Non-pigmented ciliary epithelial cell (primary cell): ENCODE measurements around the gene MYOF.
"Not testable (repeated sequence)": the region's sequence is repeated elsewhere in the genome, so short reads cannot be mapped to it uniquely, and the experiment has no call there.

Experiments
- DNase-seq: peaks from one replicate; pipeline ENCODE4 v3.0.0-alpha.2; 2010; ENCODE audit warnings: low read depth

MYOF gene

DNA sequence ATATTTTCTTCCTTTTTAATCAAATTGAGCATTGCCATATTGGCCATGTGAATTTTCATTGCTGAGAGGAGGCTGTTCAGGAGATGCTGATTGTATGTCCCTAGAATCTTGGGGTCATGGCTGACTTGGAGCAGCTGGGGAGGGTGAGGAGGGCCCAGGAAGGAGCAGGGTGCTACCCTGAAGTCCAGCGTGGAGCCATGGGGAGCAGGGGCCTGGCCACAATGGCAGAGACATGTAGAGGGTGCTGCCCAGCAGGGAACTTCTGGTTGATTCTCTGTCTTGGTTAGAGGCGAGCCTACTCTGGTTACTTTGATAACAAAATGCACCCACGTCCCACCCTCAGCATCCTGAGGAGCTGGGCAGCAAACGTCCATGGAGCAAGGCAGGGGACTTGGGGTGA lies 186.0 kb downstream of the MYOF start:
- DNase-seq: no peak

DNA sequence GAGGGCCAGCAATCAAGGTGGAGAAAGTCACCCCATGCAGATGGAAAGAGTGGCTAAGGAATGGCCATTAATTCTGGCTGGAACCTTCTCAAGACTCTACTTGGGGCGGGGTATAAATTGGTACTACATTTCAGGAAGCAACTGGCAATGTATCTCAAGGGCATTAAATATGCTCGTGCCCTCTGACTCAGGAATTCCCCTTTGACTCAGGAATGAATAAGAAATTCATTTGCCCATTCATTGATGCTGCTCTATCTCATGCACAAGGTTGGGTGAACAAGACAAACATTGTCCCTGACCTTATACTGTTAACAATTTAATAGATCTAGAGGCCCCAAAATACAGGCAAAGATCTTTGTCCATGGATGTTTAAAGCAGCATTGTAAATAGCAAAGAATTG lies 188.1 kb downstream of the MYOF start:
- DNase-seq: no peak

GRCh38 chr10:93290661-93291354 lies 191.3 kb downstream of the MYOF start:
- no peak for DNase-seq

- peak; percentile 77 for DNase-seq
Observed at GRCh38 chr10:93288679-93289634, 193.2 kb downstream of the MYOF start.

- DNase-seq: no peak
Observed at GRCh38 chr10:93287775-93288174, 194.4 kb downstream of the MYOF start.

- DNase-seq: not testable (repeated sequence)
Observed at GRCh38 chr10:93284246-93284645, 197.9 kb downstream of the MYOF start.

- DNase-seq: no peak
Observed at GRCh38 chr10:93281367-93281720, 200.8 kb downstream of the MYOF start.

- no peak for DNase-seq
Observed at GRCh38 chr10:93280699-93281366, 201.3 kb downstream of the MYOF start.

- no peak for DNase-seq
Observed at GRCh38 chr10:93280121-93280698, 201.9 kb downstream of the MYOF start.

- no peak for DNase-seq
Observed at GRCh38 chr10:93277360-93277759, 204.8 kb downstream of the MYOF start.

DNA sequence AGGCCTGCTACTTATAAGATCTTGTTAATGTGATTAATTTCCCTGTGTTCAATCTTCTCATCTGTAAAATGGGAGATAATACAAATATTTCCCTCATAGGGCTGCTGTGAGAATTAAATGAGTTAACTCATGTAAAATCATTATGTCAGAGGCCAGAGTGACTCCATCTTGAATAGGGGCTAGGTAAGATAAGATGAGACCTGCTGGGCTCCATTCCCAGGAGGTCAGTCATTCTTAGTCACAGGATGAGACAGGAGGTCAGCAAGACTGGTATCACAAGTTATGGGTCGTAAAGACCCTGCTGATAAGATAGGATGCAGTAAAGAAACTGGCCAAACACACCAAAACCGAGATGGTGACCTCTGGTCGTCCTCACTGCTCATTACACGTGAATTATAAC lies 207.7 kb downstream of the MYOF start:
- no peak for DNase-seq

- no peak for DNase-seq
Observed at GRCh38 chr10:93272884-93273675, 209.1 kb downstream of the MYOF start.

DNA sequence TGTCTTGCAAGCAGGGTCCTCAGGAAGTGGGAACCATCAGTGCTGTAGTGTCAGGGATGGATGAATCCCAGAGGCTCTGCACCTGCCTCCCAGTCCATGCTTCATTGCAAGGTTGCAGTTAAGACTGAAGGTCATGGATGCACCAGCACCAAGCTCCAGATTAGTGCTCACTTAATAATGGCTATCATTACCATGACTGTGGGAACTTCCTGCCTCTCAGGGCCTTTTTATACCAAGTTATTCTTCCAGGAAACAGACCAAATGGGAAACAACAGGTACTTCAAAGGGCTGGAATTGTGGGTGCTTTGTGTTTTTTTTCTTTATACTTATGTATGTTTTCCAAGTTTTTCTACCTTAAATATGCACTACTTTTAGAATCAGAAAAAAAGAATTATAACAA lies 210.8 kb downstream of the MYOF start:
- no peak for DNase-seq

DNA sequence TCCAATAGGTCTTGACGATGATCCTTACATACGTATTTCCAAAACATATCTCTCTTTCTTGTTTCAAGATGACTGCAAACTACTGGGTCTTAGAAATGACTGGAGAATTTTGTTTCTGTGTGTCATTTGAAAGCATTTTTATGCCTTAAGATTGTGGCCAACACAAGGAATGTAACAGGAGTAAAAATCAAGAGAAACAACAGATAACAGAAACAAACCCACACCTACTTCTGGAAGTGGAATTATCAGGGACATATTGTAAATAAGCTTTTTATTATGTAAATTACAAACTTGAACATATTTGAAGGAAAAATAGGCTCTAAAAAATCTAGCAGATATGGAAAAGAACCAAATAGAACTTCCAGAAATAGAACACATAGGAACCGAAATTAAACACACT lies 212.9 kb downstream of the MYOF start:
- no peak for DNase-seq

DNA sequence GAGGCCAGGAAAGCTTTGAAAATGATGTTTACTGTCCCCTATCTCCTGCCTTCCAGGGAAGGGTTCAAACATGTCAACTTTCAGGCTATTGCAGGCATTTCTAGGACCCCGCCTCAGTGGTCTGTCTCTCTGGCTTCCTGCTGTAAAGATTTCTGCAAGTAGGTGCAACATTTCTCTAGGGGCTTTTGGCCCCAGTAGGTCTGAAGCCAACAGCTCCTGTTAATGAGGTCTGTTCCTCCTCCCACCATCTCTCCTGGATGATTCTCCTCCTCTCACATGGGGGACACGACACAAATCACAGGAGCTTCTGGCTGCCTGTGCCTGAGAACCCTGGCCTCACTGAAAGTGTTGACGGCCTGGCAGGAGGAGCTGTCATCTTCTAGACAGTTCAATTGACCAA lies 214.1 kb downstream of the MYOF start:
- no peak for DNase-seq

DNA sequence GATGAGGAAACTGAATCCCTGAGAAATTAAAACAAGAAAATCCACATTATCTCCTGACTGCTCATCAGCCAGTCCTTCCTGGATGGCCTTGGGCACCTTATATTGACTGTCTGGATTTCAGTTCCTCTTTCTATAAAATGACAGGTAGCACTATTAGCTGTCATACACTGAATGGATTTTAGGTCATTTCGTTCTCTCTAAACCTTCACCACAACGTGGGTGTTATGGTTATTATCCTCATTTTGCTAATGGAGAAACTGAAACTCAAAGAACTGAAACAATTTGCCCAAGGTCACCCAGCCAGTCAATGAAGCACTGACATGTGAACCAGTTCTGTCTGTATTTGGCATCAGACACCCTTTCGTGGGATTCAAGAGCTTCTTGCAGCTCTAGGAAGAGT lies 214.6 kb downstream of the MYOF start:
- DNase-seq: no peak

DNA sequence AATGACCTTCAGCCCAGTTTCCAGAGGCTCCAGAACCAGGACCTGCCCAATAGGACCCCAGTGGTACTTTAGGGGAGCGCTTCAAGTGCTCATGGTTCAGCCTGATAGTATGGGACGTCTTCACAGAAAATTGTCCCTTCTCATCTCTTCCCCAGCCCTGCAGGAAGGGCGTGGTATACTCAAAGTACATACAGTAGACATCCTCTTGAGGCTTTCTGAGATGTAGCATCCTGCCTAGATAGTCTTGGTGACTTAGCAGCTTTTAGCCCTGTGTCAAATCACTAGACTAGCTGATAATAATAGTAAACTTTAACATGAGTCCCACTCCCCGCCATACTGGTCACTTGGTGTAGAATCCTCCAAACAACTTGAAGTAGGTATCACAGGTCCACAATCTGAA lies 215.3 kb downstream of the MYOF start:
- DNase-seq: no peak

DNA sequence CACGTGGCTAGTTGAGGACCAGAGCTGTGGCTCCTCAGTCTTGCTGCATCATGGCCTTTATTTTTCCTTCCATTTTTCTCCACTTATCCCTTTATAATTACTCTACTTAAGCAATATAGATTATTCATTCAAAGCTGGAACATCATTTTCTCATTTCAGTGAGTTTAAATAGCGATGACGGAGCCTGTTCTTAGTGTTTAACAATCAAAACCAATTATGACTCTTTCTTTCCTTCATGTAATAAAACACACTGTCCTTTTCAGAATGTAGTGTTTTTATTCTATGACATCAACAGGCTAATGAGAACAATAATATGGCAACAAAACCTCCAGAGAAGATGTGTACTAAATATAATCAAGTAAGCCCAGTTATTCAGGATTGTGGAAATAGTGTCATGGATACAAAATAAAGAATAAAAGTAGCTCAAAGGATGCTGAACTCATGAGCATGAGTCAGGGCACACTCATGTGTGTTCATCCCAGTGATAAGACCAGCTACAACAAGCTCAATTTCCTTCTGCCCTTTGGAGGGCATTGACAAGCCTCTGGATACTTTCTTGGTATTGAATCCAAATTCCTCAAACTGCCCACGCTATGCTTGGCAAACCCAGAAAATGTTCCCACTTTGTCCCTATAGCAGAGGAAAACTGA lies 220.0 kb downstream of the MYOF start:
- DNase-seq: peak; percentile 35

DNA sequence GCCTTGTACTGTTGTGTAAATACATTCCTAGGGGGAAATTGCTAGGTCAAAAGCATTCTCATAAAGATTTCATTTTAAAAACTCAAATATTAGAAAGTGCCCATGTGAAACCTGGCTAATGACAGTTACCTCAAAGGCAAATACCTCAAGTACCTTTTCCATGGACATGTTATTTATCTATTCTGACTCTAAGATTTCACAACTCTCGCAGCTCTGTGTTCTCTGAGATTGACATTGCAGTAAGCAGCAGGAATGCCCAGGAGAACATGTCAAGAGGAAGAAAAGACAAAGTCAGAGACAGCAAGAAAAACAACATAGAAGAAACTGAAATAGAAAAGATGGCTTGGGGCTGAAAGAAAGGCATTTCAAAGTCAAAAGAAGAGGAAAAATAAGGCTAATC lies 221.0 kb downstream of the MYOF start:
- no peak for DNase-seq

GRCh38 chr10:93259126-93259525 lies 223.0 kb downstream of the MYOF start:
- DNase-seq: no peak
